HepG2 (cell line): ENCODE results near the gene ARID1A. TPM values are rescaled to one million over a fixed set of nuclear protein-coding genes. Genes with fewer than 3 reads are reported as not detected.

Experiments used
- ATAD3A ChIP-seq: sonication (generic); formaldehyde crosslinking; IDR thresholded peaks from 2 replicates; pipeline ENCODE4 v1.4.0; 2020; ENCODE audit warnings: missing genetic modification reagents
- CBX5 ChIP-seq: sonication (generic); formaldehyde crosslinking; IDR thresholded peaks from 2 replicates; pipeline ENCODE4 v1.4.0; 2020; ENCODE audit warnings: missing genetic modification reagents, borderline replicate concordance
- HMG20B ChIP-seq: conservative IDR thresholded peaks from 2 replicates; pipeline ENCODE4 v1.6.1; 2016; ENCODE audit warnings: missing genetic modification reagents, missing compliant biosample characterization
- HOXA3 ChIP-seq: sonication (generic); formaldehyde crosslinking; IDR thresholded peaks from 2 replicates; pipeline ENCODE4 v1.5.0; 2020; ENCODE audit warnings: missing genetic modification reagents
- KMT2B ChIP-seq: IDR thresholded peaks from 2 replicates; pipeline ENCODE4 v1.6.1; 2016; ENCODE audit warnings: missing genetic modification reagents, missing compliant biosample characterization
- NFIC ChIP-seq: IDR thresholded peaks from 2 replicates; pipeline ENCODE4 v1.6.1; 2012; ENCODE audit warnings: mild to moderate bottlenecking, low read length, inconsistent platforms
- PATZ1 ChIP-seq: sonication (generic); formaldehyde crosslinking; IDR thresholded peaks from 2 replicates; pipeline ENCODE4 v1.4.0; 2020; ENCODE audit warnings: missing genetic modification reagents
- SAP130 ChIP-seq: IDR thresholded peaks from 2 replicates; pipeline ENCODE4 v1.6.1; 2016; ENCODE audit warnings: low read depth
- SCMH1 ChIP-seq: sonication (generic); formaldehyde crosslinking; IDR thresholded peaks from 2 replicates; pipeline ENCODE4 v1.9.0; 2021; ENCODE audit warnings: missing genetic modification reagents, mild to moderate bottlenecking, borderline replicate concordance
- SIN3A ChIP-seq: IDR thresholded peaks from 2 replicates; pipeline ENCODE4 v1.6.1; 2011; ENCODE audit warnings: low read depth, mild to moderate bottlenecking, control low read depth, low read length, borderline replicate concordance
- TAF1 ChIP-seq: sonication (generic); formaldehyde crosslinking; IDR thresholded peaks from 2 replicates; pipeline ENCODE4 v1.4.0; 2020; ENCODE audit warnings: missing genetic modification reagents
- THAP8 ChIP-seq: sonication (generic); formaldehyde crosslinking; IDR thresholded peaks from 2 replicates; pipeline ENCODE4 v1.5.1; 2020; ENCODE audit warnings: missing genetic modification reagents, mild to moderate bottlenecking, borderline replicate concordance
- YEATS4 ChIP-seq: sonication (generic); formaldehyde crosslinking; IDR thresholded peaks from 2 replicates; pipeline ENCODE4 v1.4.0; 2020; ENCODE audit warnings: missing genetic modification reagents, borderline replicate concordance
- ZBTB3 ChIP-seq: sonication (generic); formaldehyde crosslinking; IDR thresholded peaks from 2 replicates; pipeline ENCODE4 v1.4.0; 2020; ENCODE audit warnings: low read depth, mild to moderate bottlenecking, moderate library complexity, missing genetic modification reagents, borderline replicate concordance
- ZGPAT ChIP-seq: IDR thresholded peaks from 2 replicates; pipeline ENCODE4 v1.6.1; 2016; ENCODE audit warnings: mild to moderate bottlenecking
- ZNF121 ChIP-seq: sonication (generic); formaldehyde crosslinking; IDR thresholded peaks from 2 replicates; pipeline ENCODE4 v1.5.0; 2020; ENCODE audit warnings: mild to moderate bottlenecking, missing genetic modification reagents
- ZNF235 ChIP-seq: sonication (generic); formaldehyde crosslinking; IDR thresholded peaks from 2 replicates; pipeline ENCODE4 v1.8.1; 2023; ENCODE audit warnings: mild to moderate bottlenecking, missing genetic modification reagents, borderline replicate concordance
- ZNF263 ChIP-seq: sonication (generic); formaldehyde crosslinking; IDR thresholded peaks from 2 replicates; pipeline ENCODE4 v1.4.0; 2020; ENCODE audit warnings: missing genetic modification reagents
- ZNF292 ChIP-seq: sonication (generic); formaldehyde crosslinking; IDR thresholded peaks from 2 replicates; pipeline ENCODE4 v1.8.1; 2022; ENCODE audit warnings: mild to moderate bottlenecking, low read depth, missing genetic modification reagents, borderline replicate concordance
- ZNF30 ChIP-seq: sonication (generic); formaldehyde crosslinking; IDR thresholded peaks from 2 replicates; pipeline ENCODE4 v1.5.0; 2020; ENCODE audit warnings: mild to moderate bottlenecking, missing genetic modification reagents
- polyA plus RNA-seq, 8 experiments: library from polyadenylated mRNA; depleted of rRNA in 3 of 8; stranded (reverse) in 7 of 8; unstranded in 1 of 8; fragments of >200 nt; fragmentation: Illumina TruSeq in 4 of 8; extraction: Trizol in 4 of 8; gene quantifications; 2 replicates each; pipeline versions ENCODE4 v1.2.1 to v1.2.3, GENCODE V29; 2011 to 2016; ENCODE audit warnings: low read depth in 4 of 8, missing spikeins in 1 of 8, mixed read lengths in 1 of 8; ENCODE audit not compliant: insufficient read depth in 1 of 8
- total RNA-seq, 5 experiments: library from RNA; depleted of rRNA; stranded (reverse); fragments of >200 nt; fragmentation: Illumina TruSeq; extraction: Trizol; gene quantifications; 2 replicates each; pipeline ENCODE4 v1.2.3, GENCODE V29; 2016; ENCODE audit warnings: low read depth in 1 of 5
- TF ChIP-seq, protein P1 (sequence below): IDR thresholded peaks from 2 replicates; pipeline ENCODE4 v1.6.1; 2018; ENCODE audit warnings: missing genetic modification reagents
- TF ChIP-seq, protein P2 (sequence below): sonication (generic); formaldehyde crosslinking; IDR thresholded peaks from 2 replicates; pipeline ENCODE4 v1.5.1; 2020; ENCODE audit warnings: mild to moderate bottlenecking, missing genetic modification reagents, borderline replicate concordance
- TF ChIP-seq, protein P3 (sequence below): sonication (generic); formaldehyde crosslinking; IDR thresholded peaks from 2 replicates; pipeline ENCODE4 v1.4.0; 2020; ENCODE audit warnings: missing genetic modification reagents, mild to moderate bottlenecking, borderline replicate concordance

ARID1A gene
- total and polyA plus RNA-seq, 2 of the 13 experiments (the other 11 are each of a cell fraction or from before 2014, with no cell fraction given): 11.9 to 15.9 TPM

GRCh38 chr1:26692211-26692792 lies 3.5 kb upstream of the ARID1A start (continued):
- TF ChIP-seq ZNF292 (no peak), SAP130 (CRISPR knock-in tag) (no peak), TAF1 (peak; percentile 44), NFIC (no peak; the same call in 1 of the 2 replicates), ATAD3A (CRISPR knock-in tag) (no peak), CBX5 (CRISPR knock-in tag) (0 out of 2 replicates have a peak, but pooled peaks have one; percentile 15), ZNF30 (CRISPR knock-in tag) (no peak), ZGPAT (CRISPR knock-in tag) (peak; percentile 12; the same call in 1 of the 2 replicates), KMT2B (CRISPR knock-in tag) (no peak; the same call in none of the 2 replicates), THAP8 (CRISPR knock-in tag) (no peak), ZNF235 (CRISPR knock-in tag) (no peak), HMG20B (CRISPR knock-in tag) (peak; percentile 64; the same call in 1 of the 2 replicates), ZNF121 (no peak), SIN3A (no peak; the same call in 1 of the 2 replicates), SCMH1 (no peak), HOXA3 (CRISPR knock-in tag) (peak; percentile 26; the same call in 1 of the 2 replicates), YEATS4 (CRISPR knock-in tag) (no peak), ZNF263 (CRISPR knock-in tag) (no peak), ZBTB3 (CRISPR knock-in tag) (no peak), PATZ1 (CRISPR knock-in tag) (peak; percentile 68; the same call in 1 of the 2 replicates)
- TF ChIP-seq, protein P1, sequence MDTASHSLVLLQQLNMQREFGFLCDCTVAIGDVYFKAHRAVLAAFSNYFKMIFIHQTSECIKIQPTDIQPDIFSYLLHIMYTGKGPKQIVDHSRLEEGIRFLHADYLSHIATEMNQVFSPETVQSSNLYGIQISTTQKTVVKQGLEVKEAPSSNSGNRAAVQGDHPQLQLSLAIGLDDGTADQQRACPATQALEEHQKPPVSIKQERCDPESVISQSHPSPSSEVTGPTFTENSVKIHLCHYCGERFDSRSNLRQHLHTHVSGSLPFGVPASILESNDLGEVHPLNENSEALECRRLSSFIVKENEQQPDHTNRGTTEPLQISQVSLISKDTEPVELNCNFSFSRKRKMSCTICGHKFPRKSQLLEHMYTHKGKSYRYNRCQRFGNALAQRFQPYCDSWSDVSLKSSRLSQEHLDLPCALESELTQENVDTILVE (CRISPR knock-in tag): no peak
- TF ChIP-seq, protein P2, sequence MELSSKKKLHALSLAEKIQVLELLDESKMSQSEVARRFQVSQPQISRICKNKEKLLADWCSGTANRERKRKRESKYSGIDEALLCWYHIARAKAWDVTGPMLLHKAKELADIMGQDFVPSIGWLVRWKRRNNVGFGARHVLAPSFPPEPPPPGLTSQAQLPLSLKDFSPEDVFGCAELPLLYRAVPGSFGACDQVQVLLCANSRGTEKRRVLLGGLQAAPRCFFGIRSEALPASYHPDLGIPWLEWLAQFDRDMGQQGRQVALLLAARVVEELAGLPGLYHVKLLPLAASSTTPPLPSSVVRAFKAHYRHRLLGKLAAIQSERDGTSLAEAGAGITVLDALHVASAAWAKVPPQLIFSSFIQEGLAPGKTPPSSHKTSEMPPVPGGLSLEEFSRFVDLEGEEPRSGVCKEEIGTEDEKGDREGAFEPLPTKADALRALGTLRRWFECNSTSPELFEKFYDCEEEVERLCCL (CRISPR knock-in tag): peak; percentile 54; the same call in 1 of the 2 replicates
- TF ChIP-seq, protein P3, sequence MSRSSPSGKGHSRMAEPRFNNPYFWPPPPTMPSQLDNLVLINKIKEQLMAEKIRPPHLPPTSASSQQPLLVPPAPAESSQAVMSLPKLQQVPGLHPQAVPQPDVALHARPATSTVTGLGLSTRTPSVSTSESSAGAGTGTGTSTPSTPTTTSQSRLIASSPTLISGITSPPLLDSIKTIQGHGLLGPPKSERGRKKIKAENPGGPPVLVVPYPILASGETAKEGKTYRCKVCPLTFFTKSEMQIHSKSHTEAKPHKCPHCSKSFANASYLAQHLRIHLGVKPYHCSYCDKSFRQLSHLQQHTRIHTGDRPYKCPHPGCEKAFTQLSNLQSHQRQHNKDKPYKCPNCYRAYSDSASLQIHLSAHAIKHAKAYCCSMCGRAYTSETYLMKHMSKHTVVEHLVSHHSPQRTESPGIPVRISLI (CRISPR knock-in tag): no peak
